Keratinocyte (primary cell): Measurements from ENCODE around the gene ADIPOR1. TPM values are rescaled to one million over a fixed set of nuclear protein-coding genes. Genes with fewer than 3 reads are reported as not detected.

Experiments
- DNase-seq: peaks from one replicate; pipeline ENCODE4 v3.0.0-alpha.2; 2011; ENCODE audit warnings: low read depth, missing footprints, low spot score
- FAIRE-seq: peaks from 2 replicates; lab custom pipeline; 2011; peaks lifted over from hg19 to GRCh38; lab: Jason Lieb, UNC
- H2AFZ ChIP-seq: 2 replicates; pipeline ENCODE4 v1.6.0; 2012; ENCODE audit warnings: low read length, control low read depth, inconsistent platforms; ENCODE audit not compliant: control insufficient read depth
- H3K27ac ChIP-seq: 2 replicates; pipeline ENCODE4 v1.5.1; 2011; ENCODE audit warnings: low read length; ENCODE audit not compliant: control insufficient read depth, insufficient read depth
- H3K27me3 ChIP-seq: 3 replicates; pipeline ENCODE4 v1.6.0; 2011; ENCODE audit warnings: low read length; ENCODE audit not compliant: control insufficient read depth, insufficient read depth; ENCODE audit errors: extremely low read depth
- H3K36me3 ChIP-seq, 2 experiments: 2 replicates in 1 of 2; 3 replicates in 1 of 2; pipeline ENCODE4 v1.5.1; 2011; ENCODE audit warnings: low read length in 2 of 2, mild to moderate bottlenecking in 1 of 2; ENCODE audit not compliant: control insufficient read depth in 2 of 2, insufficient read depth in 2 of 2; ENCODE audit errors: extremely low read depth in 1 of 2
- H3K4me1 ChIP-seq: 3 replicates; pipeline ENCODE4 v1.5.1; 2011; ENCODE audit warnings: low read length; ENCODE audit not compliant: control insufficient read depth, insufficient read depth; ENCODE audit errors: extremely low read depth
- H3K4me2 ChIP-seq: 3 replicates; pipeline ENCODE4 v1.6.0; 2011; ENCODE audit warnings: low read depth, low read length; ENCODE audit not compliant: control insufficient read depth, insufficient read depth; ENCODE audit errors: extremely low read depth
- H3K4me3 ChIP-seq, 3 experiments: fragments of 200-600 bp in 1 of 3; sonication (generic) in 1 of 3; 2 replicates in 2 of 3; 3 replicates in 1 of 3; pipeline ENCODE4 v1.5.1; 2011 to 2016; ENCODE audit warnings: low read length in 3 of 3, mild to moderate bottlenecking in 3 of 3, control low read depth in 2 of 3, inconsistent platforms in 1 of 3, low read depth in 1 of 3, mixed read lengths in 1 of 3, mixed run types in 1 of 3, moderate library complexity in 1 of 3; ENCODE audit not compliant: control insufficient read depth in 2 of 3, insufficient read depth in 2 of 3; ENCODE audit errors: extremely low read depth in 1 of 3
- H3K79me2 ChIP-seq: 2 replicates; pipeline ENCODE4 v1.6.0; 2012; ENCODE audit warnings: low read length; ENCODE audit not compliant: control insufficient read depth, insufficient read depth
- H3K9ac ChIP-seq: 3 replicates; pipeline ENCODE4 v1.6.0; 2011; ENCODE audit warnings: low read length; ENCODE audit not compliant: control insufficient read depth, insufficient read depth; ENCODE audit errors: extremely low read depth
- H3K9me1 ChIP-seq: 3 replicates; pipeline ENCODE4 v1.6.0; 2011; ENCODE audit warnings: low read length; ENCODE audit not compliant: control insufficient read depth, insufficient read depth; ENCODE audit errors: extremely low read depth
- H3K9me3 ChIP-seq: 2 replicates; pipeline ENCODE4 v1.5.1; 2012; ENCODE audit warnings: low read depth, low read length; ENCODE audit not compliant: control insufficient read depth
- H4K20me1 ChIP-seq: 3 replicates; pipeline ENCODE4 v1.6.0; 2011; ENCODE audit warnings: low read length; ENCODE audit not compliant: control insufficient read depth, insufficient read depth; ENCODE audit errors: extremely low read depth
- EZH2 ChIP-seq: IDR thresholded peaks from one replicate; pipeline ENCODE4 v1.6.1; 2012; ENCODE audit warnings: inconsistent platforms, mild to moderate bottlenecking, low read length, moderate library complexity
- dilution Hi-C: fragments of 300-500 bp; cut with MboI; formaldehyde crosslinking; loops from one replicate; pipeline ENCODE4 v1.7.0; 2020; ENCODE audit warnings: low sequenced_read_pairs; ENCODE audit not compliant: extremely low pct_ligation_motif_present
- polyA plus RNA-seq, 5 experiments: library from polyadenylated mRNA; depleted of rRNA in 3 of 5; stranded (reverse) in 3 of 5; stranded (forward) in 1 of 5; unstranded in 1 of 5; fragments of >200 nt; gene quantifications; 1 replicate in 1 of 5; 2 replicates in 3 of 5; 3 replicates in 1 of 5; pipeline versions ENCODE4 v1.2.1 to v1.2.3, GENCODE V29; 2011 to 2012; ENCODE audit warnings: missing spikeins in 2 of 5, low read depth in 1 of 5, low replicate concordance in 1 of 5
- TF ChIP-seq, protein P1 (sequence below), 3 experiments: IDR thresholded peaks in 1 of 3; conservative IDR thresholded peaks in 1 of 3; optimal IDR thresholded peaks in 1 of 3; 2 replicates in 2 of 3; 3 replicates in 1 of 3; pipeline versions ENCODE3 to v1.5.1; 2011; ENCODE audit warnings: low read length in 3 of 3, mild to moderate bottlenecking in 3 of 3, moderate library complexity in 2 of 3, control low read depth in 1 of 3, inconsistent platforms in 1 of 3; ENCODE audit not compliant: insufficient read depth in 2 of 3; ENCODE audit errors: extremely low read depth in 1 of 3

The ADIPOR1 gene
- polyA plus RNA-seq, 1 donor (not counting 4 experiments of a cell fraction or from before 2014, with no cell fraction given), result 260 TPM

DNA sequence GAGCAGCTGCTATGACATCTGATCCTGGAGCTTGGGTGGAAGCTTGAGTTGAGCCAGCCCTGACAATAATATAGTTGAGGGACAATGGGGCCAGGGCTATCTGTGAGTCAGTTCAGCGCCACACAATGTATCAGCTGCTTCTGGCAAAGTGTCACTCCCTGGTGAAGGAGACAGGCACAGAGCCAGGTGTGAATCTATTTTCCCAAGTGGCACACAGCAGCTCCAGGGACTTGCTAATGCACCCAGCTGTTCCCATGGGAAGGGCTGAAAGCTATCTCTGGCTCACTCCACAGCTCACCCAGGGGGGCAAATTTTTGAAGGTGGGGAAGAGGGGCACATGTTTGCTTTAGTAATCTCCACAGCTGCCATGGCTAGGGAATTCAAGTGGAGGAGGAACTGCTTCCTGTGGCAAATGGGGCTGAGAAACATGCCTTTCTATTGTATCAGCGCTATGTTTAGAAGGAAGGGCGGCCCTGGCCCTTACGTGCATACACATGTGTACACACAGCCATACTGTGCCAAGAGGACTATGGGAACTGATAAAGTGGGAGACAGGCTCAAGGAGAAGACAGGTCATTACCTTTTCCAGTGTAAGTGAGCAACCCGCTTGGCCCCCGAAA is 6.8 kb upstream of the ADIPOR1 start:
- H3K27me3 ChIP-seq, result no peaks in the 10 kb centered on the region

DNA sequence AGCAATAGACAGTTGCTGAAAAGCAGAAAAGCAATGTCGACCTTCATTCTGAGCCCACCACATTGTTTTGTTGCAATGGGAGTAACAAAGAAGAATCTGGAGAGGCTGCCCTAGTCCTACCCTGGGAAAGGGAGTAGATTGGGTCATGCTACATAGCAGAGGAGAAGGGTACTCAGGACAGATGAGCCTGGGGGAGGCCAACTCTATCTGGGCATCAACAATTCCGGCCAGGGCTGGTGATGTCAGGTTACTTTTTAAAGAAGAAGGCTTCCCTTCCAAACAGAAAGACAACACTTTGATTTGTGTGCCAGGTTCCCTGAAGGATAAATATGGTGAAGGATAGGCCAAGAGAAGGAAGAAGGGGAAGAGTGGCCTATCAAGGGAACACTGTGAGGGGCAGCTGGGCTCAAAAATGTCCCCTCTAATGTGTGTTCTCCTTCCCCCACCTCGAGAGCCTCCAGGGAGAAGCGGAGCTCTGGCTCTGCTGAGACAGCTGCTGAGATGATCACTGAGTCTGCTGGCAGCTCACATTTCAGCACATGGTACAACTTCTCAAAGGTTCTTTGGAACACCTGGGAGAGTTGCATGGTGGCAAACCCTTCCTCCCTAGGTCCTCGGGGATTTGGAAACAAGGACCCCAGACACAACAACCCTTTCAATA is 3.2 kb upstream of the ADIPOR1 start:
- FAIRE-seq, result no peak
- no peak overlapping the region for H3K9ac ChIP-seq
- peaks cover 22 to 33% of the 10 kb centered on the region in 2 experiments for H3K36me3 ChIP-seq
- H3K9me3 ChIP-seq, result no peaks in the 10 kb centered on the region
- no peak overlapping the region for H3K27ac ChIP-seq
- H3K4me3 ChIP-seq, result no peak overlapping the region
- H2AFZ ChIP-seq, result no peak overlapping the region
- H3K27me3 ChIP-seq, result no peaks in the 10 kb centered on the region
- dilution Hi-C loops, result no loop called here
- H4K20me1 ChIP-seq, result no peaks in the 10 kb centered on the region
- TF ChIP-seq EZH2, result no peak
- TF ChIP-seq, protein P1, sequence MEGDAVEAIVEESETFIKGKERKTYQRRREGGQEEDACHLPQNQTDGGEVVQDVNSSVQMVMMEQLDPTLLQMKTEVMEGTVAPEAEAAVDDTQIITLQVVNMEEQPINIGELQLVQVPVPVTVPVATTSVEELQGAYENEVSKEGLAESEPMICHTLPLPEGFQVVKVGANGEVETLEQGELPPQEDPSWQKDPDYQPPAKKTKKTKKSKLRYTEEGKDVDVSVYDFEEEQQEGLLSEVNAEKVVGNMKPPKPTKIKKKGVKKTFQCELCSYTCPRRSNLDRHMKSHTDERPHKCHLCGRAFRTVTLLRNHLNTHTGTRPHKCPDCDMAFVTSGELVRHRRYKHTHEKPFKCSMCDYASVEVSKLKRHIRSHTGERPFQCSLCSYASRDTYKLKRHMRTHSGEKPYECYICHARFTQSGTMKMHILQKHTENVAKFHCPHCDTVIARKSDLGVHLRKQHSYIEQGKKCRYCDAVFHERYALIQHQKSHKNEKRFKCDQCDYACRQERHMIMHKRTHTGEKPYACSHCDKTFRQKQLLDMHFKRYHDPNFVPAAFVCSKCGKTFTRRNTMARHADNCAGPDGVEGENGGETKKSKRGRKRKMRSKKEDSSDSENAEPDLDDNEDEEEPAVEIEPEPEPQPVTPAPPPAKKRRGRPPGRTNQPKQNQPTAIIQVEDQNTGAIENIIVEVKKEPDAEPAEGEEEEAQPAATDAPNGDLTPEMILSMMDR (optimal IDR thresholded peaks at IDR 0.05 in 1 of 3, IDR thresholded peaks at IDR 0.05 in 1 of 3, conservative IDR thresholded peaks at IDR 0.05 in 1 of 3; ENCODE audit: extremely low read depth in 1 of 3, insufficient read depth in 2 of 3, low read length in 3 of 3), result no peak
- H3K4me1 ChIP-seq, result peaks cover 46% of the 10 kb centered on the region
- no peak for DNase-seq
- no peak overlapping the region for H3K4me2 ChIP-seq
- H3K9me1 ChIP-seq, result peaks cover 3% of the 10 kb centered on the region
- H3K79me2 ChIP-seq, result peaks cover 28% of the 10 kb centered on the region

More for the DNA sequence above, 6.8 kb upstream of the ADIPOR1 start:
- DNase-seq (peak; percentile 52), FAIRE-seq (peak; percentile 66)
- peaks cover 3% of the 10 kb centered on the region for H3K9me1 ChIP-seq
- H2AFZ ChIP-seq, result no peak overlapping the region
- peaks cover 19% of the 10 kb centered on the region for H3K79me2 ChIP-seq
- peak overlapping the region in 2 of 3 experiments; percentile 7 to 28 for H3K4me3 ChIP-seq
- H3K4me2 ChIP-seq, result peak overlapping the region; percentile 97
- peaks cover 22 to 33% of the 10 kb centered on the region in 2 experiments for H3K36me3 ChIP-seq
- no peaks in the 10 kb centered on the region for H4K20me1 ChIP-seq
- H3K9ac ChIP-seq, result peak overlapping the region; percentile 56
- H3K9me3 ChIP-seq, result no peaks in the 10 kb centered on the region
- H3K4me1 ChIP-seq, result peaks cover 37% of the 10 kb centered on the region
- TF ChIP-seq, protein P1 (optimal IDR thresholded peaks at IDR 0.05 in 1 of 3, IDR thresholded peaks at IDR 0.05 in 1 of 3, conservative IDR thresholded peaks at IDR 0.05 in 1 of 3; ENCODE audit: extremely low read depth in 1 of 3, insufficient read depth in 2 of 3, low read length in 3 of 3), result no peak
- TF ChIP-seq EZH2, result no peak
- peak overlapping the region; percentile 84 for H3K27ac ChIP-seq
- dilution Hi-C loops, result no loop called here
